ENCODE results near the gene TJP2. TPM values are rescaled to one million over a fixed set of nuclear protein-coding genes. Genes with fewer than 3 reads are reported as not detected.

Gene TJP2
- total and polyA plus RNA-seq, 2 of the 4 experiments (the other 2 are of a cell fraction) = 38.3 to 49.3 TPM

DNA sequence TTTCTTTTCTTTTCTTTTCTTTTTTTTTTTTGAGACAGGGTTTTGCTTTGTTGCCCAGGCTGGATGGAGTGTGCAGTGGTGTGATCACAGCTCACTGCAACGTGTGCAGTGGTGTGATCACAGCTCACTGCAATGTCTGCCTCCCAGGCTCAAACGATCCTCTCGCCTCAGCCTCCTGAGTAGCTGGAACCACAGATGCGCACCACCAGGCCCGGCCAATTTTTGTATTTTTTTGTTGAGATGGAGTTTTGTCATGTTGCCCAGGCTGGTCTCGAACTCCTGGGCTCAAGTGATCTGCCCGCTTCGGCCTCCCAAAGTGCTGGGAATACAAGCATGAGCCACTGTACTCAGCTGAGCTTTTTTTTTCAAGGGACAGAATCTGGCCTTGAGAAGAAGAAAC is 36.8 kb upstream of the TJP2 start:
- in situ Hi-C loops (cut with MboI; ENCODE audit: low sequenced_read_pairs) = no loop called here

More for the DNA sequence above, 36.8 kb upstream of the TJP2 start:
- intact Hi-C loops (cut with micrococcal nuclease) = no loop called here
- H3K9ac ChIP-seq (ENCODE audit: low read depth, low read length) = no peak overlapping the region
- H3K36me3 ChIP-seq (ENCODE audit: control insufficient read depth, insufficient read depth, low read length) = no peaks in the 10 kb centered on the region
- no peak overlapping the region for H3K27ac ChIP-seq (ENCODE audit: insufficient read depth, low read length)
- WGBS, 2 experiments (ENCODE audit: extremely low coverage in 2 of 2, insufficient read length in 1 of 2) = 100% methylated on average over 1 of the region's 8 CpGs; no CpG with 5 or more reads in 1 of the 2 experiments
- no peak overlapping the region for H2AK9ac ChIP-seq (replicated peaks; ENCODE audit: low read depth, low read length, poor library complexity)
- no peak overlapping the region for H3K23ac ChIP-seq (ENCODE audit: low read depth, low read length)
- peaks cover 3% of the 10 kb centered on the region; the same call in 1 of the 2 replicates for H4K20me1 ChIP-seq (ENCODE audit: insufficient read depth, low read length)
- H2AFZ ChIP-seq (replicated peaks; ENCODE audit: low read length, poor library complexity) = no peak overlapping the region
- no TSS peak for BruUV-seq (replicated peaks)
- H2BK20ac ChIP-seq (ENCODE audit: low read depth, low read length) = no peak overlapping the region
- ATAC-seq (ENCODE audit: low read depth) (no peak), DNase-seq (no peak)
- ChIA-PET CTCF (no interaction called here), POLR2A (ENCODE audit: unreplicated experiment) (no interaction called here)
- no peak for TF ChIP-seq RAD21 (IDR thresholded peaks at IDR 0.05; ENCODE audit: low read length)
- TF ChIP-seq BHLHE40 (IDR thresholded peaks at IDR 0.05; ENCODE audit: low read depth, low read length) = no peak
- no peak for TF ChIP-seq CHD1 (IDR thresholded peaks at IDR 0.05; ENCODE audit: low read depth, low read length)
- TF ChIP-seq MXI1 (IDR thresholded peaks at IDR 0.05; ENCODE audit: borderline replicate concordance, low read depth, low read length) = no peak
- TF ChIP-seq MAZ (IDR thresholded peaks at IDR 0.05; ENCODE audit: borderline replicate concordance, low read depth, low read length) = no peak
- TF ChIP-seq RCOR1 (IDR thresholded peaks at IDR 0.05; ENCODE audit: insufficient replicate concordance, low read length) = no peak
- TF ChIP-seq CTCF (conservative IDR thresholded peaks at IDR 0.05; ENCODE audit: low read depth, low read length) = no peak
- TF ChIP-seq POLR2A (IDR thresholded peaks at IDR 0.05; ENCODE audit: low read depth, low read length) = no peak
- TF ChIP-seq, protein P1, sequence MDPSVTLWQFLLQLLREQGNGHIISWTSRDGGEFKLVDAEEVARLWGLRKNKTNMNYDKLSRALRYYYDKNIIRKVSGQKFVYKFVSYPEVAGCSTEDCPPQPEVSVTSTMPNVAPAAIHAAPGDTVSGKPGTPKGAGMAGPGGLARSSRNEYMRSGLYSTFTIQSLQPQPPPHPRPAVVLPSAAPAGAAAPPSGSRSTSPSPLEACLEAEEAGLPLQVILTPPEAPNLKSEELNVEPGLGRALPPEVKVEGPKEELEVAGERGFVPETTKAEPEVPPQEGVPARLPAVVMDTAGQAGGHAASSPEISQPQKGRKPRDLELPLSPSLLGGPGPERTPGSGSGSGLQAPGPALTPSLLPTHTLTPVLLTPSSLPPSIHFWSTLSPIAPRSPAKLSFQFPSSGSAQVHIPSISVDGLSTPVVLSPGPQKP (IDR thresholded peaks at IDR 0.05; ENCODE audit: borderline replicate concordance, low read depth, low read length) = no peak
- H4K5ac ChIP-seq (ENCODE audit: low read depth, low read length) = no peak overlapping the region
- peaks cover 3% of the 10 kb centered on the region; the same call in 1 of the 2 replicates for H3K4me1 ChIP-seq (ENCODE audit: control insufficient read depth, insufficient read depth, low read length)
- H3K4ac ChIP-seq (ENCODE audit: low read depth, low read length) = no peak overlapping the region
- no peak overlapping the region for H3K56ac ChIP-seq (ENCODE audit: extremely low read depth, insufficient read depth, low read length)
- H3K27me3 ChIP-seq (ENCODE audit: control insufficient read depth, insufficient read depth, low read length) = no peaks in the 10 kb centered on the region
- H3K18ac ChIP-seq (ENCODE audit: low read depth, low read length) = no peak overlapping the region
- H3K4me3 ChIP-seq (ENCODE audit: insufficient read depth, low read depth, low read length) = no peak overlapping the region
- dilution Hi-C loops (cut with HindIII; ENCODE audit: low sequenced_read_pairs, unreplicated experiment) = no loop called here
- H3K9me1 ChIP-seq (ENCODE audit: insufficient read depth, low read length) = peaks cover 10% of the 10 kb centered on the region
- no peak overlapping the region for H2BK5ac ChIP-seq (ENCODE audit: low read depth, low read length, poor library complexity, severe bottlenecking)
- H3K9me3 ChIP-seq (ENCODE audit: control insufficient read depth, insufficient read depth, low read length) = no peaks in the 10 kb centered on the region
- no peak overlapping the region for H2BK15ac ChIP-seq (ENCODE audit: low read depth, low read length)
- H3K79me1 ChIP-seq (ENCODE audit: low read depth in 1 of 2, low read length in 2 of 2) = peaks cover 13 to 54% of the 10 kb centered on the region in 2 experiments; a peak in 3 of 4 replicates
- no peak overlapping the region for H4K8ac ChIP-seq (ENCODE audit: low read depth in 2 of 2, low read length in 2 of 2)
- H2AK5ac ChIP-seq (ENCODE audit: low read depth, low read length) = no peak overlapping the region
- no peak overlapping the region for H3K4me2 ChIP-seq (ENCODE audit: low read depth, low read length)
- H3K14ac ChIP-seq (replicated peaks; ENCODE audit: low read depth, low read length) = no peak overlapping the region
- H2BK120ac ChIP-seq (ENCODE audit: low read depth, low read length) = no peak overlapping the region
- H4K91ac ChIP-seq (ENCODE audit: insufficient read depth, low read depth, low read length) = no peak overlapping the region
